GM21423 (cell line): ENCODE data around the gene TGFB3.
"Not testable (repeated sequence)": the region's sequence is repeated elsewhere in the genome, so short reads cannot be mapped to it uniquely, and the experiment has no call there.

Source experiments
- ATAC-seq: cut with Tn5 transposase; IDR thresholded peaks from one replicate; pipeline ENCODE4 v1.9.1; 2021; ENCODE audit warnings: mild to moderate bottlenecking, moderate library complexity; ENCODE audit not compliant: unreplicated experiment

Gene TGFB3

GRCh38 chr14:75981426-75982265, at the start of gene TGFB3:
Gene TGFB3, minus strand, starts transcription at chr14:75981995. Its CDS starts 1,102 bp downstream, at chr14:75980893.
- ATAC-seq, result peak; percentile 40

- no peak for ATAC-seq
Measured at GRCh38 chr14:76024211-76024907, 42.6 kb upstream of the TGFB3 start.

- peak; percentile 44 for ATAC-seq
Measured at GRCh38 chr14:76023757-76024156, 42.0 kb upstream of the TGFB3 start.

- no peak for ATAC-seq
Measured at GRCh38 chr14:76022991-76023390, 41.2 kb upstream of the TGFB3 start.

- no peak for ATAC-seq
Measured at GRCh38 chr14:76019676-76020075, 37.9 kb upstream of the TGFB3 start.

GRCh38 chr14:76015668-76016067, 33.9 kb upstream of the TGFB3 start:
- ATAC-seq, result no peak

- no peak for ATAC-seq
Measured at GRCh38 chr14:76015191-76015590, 33.4 kb upstream of the TGFB3 start.

- ATAC-seq, result no peak
Measured at GRCh38 chr14:76012354-76012753, 30.6 kb upstream of the TGFB3 start.

GRCh38 chr14:76011930-76012329, 30.1 kb upstream of the TGFB3 start:
- no peak for ATAC-seq

GRCh38 chr14:76009627-76010026, 27.8 kb upstream of the TGFB3 start:
- not testable (repeated sequence) for ATAC-seq

- no peak for ATAC-seq
Measured at GRCh38 chr14:76007852-76008251, 26.1 kb upstream of the TGFB3 start.

- no peak for ATAC-seq
Measured at GRCh38 chr14:76007379-76007778, 25.6 kb upstream of the TGFB3 start.

- ATAC-seq, result no peak
Measured at GRCh38 chr14:76006253-76006652, 24.5 kb upstream of the TGFB3 start.

GRCh38 chr14:76002383-76002782, 20.6 kb upstream of the TGFB3 start:
- no peak for ATAC-seq

GRCh38 chr14:75999511-76000190, 17.9 kb upstream of the TGFB3 start:
- no peak for ATAC-seq

GRCh38 chr14:75996488-75996887, 14.7 kb upstream of the TGFB3 start:
- no peak for ATAC-seq

- no peak for ATAC-seq
Measured at GRCh38 chr14:75995372-75996041, 13.7 kb upstream of the TGFB3 start.

GRCh38 chr14:75993567-75994041, 11.8 kb upstream of the TGFB3 start:
- ATAC-seq, result peak; percentile 74

GRCh38 chr14:75991753-75992152, 10.0 kb upstream of the TGFB3 start:
- no peak for ATAC-seq

GRCh38 chr14:75990297-75990696, 8.5 kb upstream of the TGFB3 start:
- no peak for ATAC-seq

- no peak for ATAC-seq
Measured at GRCh38 chr14:75989134-75989533, 7.3 kb upstream of the TGFB3 start.
